ENCODE results near the gene CTBP2. TPM values are rescaled to one million over a fixed set of nuclear protein-coding genes. Genes with fewer than 3 reads are reported as not detected.
A peak's percentile ranks its signal among the peaks of the same experiment; 100 is the strongest.

CTBP2 gene
- total RNA-seq, 1 donor from 2014 or later: 73.0 TPM

DNA sequence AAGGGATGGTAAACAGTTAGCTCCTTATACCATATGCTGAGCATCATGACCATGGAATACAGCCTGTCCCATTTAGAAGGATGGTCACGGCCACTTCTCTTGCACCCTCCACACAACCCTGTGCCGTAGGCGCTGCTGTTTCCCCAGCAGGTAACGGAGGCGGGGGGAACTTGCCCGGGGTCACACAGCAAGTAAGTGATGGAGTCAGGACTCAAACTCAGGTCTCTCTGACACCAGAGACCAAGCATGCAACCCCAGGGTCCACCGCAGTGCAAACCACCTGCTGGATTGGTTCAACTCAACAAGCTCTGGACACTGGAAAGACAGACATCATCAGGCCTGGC is 146.9 kb downstream of the CTBP2 start:
- ATAC-seq (no peak), DNase-seq (no peak)
- intact Hi-C loops (cut with DNase I): no loop called here
- no peaks in the 10 kb centered on the region for H3K27me3 ChIP-seq (ENCODE audit: low read depth)
- TF ChIP-seq, protein P1, sequence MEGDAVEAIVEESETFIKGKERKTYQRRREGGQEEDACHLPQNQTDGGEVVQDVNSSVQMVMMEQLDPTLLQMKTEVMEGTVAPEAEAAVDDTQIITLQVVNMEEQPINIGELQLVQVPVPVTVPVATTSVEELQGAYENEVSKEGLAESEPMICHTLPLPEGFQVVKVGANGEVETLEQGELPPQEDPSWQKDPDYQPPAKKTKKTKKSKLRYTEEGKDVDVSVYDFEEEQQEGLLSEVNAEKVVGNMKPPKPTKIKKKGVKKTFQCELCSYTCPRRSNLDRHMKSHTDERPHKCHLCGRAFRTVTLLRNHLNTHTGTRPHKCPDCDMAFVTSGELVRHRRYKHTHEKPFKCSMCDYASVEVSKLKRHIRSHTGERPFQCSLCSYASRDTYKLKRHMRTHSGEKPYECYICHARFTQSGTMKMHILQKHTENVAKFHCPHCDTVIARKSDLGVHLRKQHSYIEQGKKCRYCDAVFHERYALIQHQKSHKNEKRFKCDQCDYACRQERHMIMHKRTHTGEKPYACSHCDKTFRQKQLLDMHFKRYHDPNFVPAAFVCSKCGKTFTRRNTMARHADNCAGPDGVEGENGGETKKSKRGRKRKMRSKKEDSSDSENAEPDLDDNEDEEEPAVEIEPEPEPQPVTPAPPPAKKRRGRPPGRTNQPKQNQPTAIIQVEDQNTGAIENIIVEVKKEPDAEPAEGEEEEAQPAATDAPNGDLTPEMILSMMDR (IDR thresholded peaks at IDR 0.05): no peak
- H3K4me3 ChIP-seq: no peak overlapping the region
- peaks cover 44% of the 10 kb centered on the region for H3K4me1 ChIP-seq
- H3K9me3 ChIP-seq: no peaks in the 10 kb centered on the region
- H3K27ac ChIP-seq: no peak overlapping the region
- peaks cover 6% of the 10 kb centered on the region for H3K36me3 ChIP-seq

DNA sequence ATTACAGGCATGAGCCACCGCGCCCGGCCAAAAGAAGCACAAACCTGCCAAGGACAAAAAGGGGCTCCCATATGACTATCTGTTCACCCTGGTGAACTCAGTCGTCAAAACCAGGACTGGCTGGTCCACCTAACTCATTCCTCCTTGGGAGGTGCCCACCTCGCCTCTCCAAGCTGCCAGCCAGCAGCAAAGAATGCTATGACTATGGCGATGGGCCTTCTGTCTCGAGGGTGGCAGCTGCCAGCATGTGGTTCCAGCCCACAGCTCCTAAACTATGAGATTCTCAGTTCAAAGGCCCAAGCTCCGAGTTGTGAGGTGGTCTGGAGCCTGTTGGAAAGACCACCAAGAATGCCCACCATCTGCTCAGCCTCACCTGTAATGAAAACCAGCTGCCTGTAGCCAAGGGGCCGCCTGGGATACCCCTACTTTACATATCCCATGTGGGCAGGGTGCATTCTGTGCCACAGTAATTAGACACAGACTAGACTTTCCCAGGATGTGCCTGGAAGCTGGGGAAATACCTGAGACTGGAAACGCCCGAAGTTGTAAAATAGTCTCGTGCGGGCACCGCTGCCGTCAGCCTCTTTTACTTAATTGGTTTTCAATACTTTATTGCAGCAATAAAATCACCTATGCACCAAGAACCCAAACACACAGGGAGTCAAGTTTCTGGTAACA is 147.4 kb downstream of the CTBP2 start:
- no peak for ATAC-seq
- H3K4me1 ChIP-seq: peaks cover 43% of the 10 kb centered on the region

DNA sequence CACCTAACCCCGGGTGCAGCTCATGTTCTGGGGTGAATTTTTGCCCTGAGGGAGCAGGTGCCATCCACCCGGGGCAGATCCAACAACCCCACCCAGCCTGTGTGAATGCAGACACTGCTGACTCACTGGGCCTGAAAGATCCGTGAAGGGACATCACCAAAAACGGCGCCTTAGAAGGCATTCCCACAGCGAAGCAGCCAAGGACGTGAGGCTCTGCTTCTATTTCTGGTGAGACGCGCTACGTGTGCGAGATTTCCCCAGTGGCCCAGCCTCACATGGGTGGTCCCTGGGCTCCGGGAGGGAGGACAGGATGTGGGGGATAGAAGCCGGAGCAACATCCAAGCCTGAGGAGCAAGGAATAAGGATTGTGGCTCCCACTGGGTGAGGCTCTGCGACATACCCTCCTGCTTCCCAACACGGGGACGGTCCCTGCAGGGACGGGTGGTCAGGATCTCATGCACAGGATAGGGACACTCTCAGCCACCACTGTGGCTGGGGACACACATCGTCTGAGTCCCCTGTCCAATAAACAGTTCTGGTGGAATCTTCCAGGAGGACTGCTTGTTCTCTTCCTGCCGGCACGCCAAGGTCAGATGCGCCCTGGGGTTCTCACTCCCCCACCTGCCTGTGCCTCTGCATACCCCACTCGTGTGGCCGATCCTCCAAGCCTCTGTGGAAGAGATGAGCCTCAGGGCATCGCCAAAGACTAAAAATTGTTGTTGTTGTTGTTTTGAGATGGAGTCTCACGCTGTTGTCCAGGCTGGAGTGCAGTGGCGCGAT is 148.2 kb downstream of the CTBP2 start:
- peaks cover 7% of the 10 kb centered on the region for H3K36me3 ChIP-seq
- no peaks in the 10 kb centered on the region for H3K27me3 ChIP-seq (ENCODE audit: low read depth)
- TF ChIP-seq, protein P1 (IDR thresholded peaks at IDR 0.05): no peak
- H3K4me1 ChIP-seq: peaks cover 35% of the 10 kb centered on the region
- H3K4me3 ChIP-seq: no peak overlapping the region
- no peak overlapping the region for H3K27ac ChIP-seq
- no peaks in the 10 kb centered on the region for H3K9me3 ChIP-seq
- ATAC-seq: no peak
- intact Hi-C loops (cut with DNase I): no loop called here
- peak; percentile 26 for DNase-seq

More for the DNA sequence above, 147.4 kb downstream of the CTBP2 start:
- intact Hi-C loops (cut with DNase I): no loop called here
- Histone ChIP-seq H3K27ac (no peak overlapping the region), H3K9me3 (no peaks in the 10 kb centered on the region), H3K27me3 (ENCODE audit: low read depth) (no peaks in the 10 kb centered on the region), H3K4me3 (no peak overlapping the region), H3K36me3 (peaks cover 6% of the 10 kb centered on the region)
- DNase-seq: peak; percentile 19
- TF ChIP-seq, protein P1 (IDR thresholded peaks at IDR 0.05): no peak

DNA sequence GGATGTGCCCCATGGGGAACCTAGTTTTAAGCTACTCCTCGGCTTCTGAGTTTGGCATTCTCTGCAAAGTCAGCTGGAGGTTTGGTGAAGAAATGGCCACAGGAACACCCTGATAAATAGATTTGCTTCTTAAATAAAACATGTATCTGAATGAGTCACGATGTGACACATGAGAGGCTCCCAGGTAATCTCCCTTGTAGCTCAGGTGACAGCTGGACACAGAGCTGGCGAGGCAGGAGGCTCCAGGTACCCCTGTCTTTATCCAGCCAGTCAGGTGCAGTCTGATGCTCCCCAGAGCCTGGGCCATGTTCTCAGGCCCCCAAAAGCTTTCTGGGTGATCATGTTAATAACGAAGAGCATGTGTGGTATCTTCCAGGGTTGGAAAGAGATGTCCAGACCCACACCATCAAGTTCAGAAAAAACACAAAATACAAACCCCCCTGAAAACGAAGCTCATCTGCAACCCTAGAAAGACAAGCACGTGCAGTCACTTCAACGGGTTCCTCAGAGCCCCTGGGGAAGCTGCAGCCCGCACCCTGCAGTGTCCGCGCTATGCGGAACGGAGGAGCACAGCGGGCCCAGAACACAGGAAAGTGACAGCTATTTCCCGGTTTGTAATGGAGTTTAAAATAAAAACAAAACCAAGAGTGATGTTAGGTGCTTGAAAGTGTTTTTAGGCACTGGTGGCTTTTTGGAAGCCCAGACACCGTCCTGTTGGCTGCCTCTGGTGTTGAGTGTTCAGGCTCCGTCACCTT is 149.0 kb downstream of the CTBP2 start:
- peak; percentile 27 for DNase-seq

DNA sequence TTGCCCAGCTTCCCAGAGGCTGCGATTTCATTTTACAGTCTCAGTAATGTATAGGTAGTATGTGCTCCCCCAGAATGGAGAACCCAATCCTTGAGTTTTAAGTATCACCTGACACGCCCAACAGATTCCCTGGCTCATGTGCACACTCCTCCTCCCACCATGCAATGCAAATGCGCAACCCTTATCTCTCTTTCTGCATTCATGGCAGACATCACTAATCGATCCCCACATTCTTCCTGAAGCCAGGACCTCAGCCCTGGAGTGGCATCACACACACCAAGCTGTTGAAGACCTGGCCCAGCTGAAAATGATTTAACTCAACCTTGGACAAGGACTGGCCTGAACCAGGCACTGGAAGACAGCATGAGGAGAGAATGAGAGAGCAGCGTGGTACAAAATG is 150.0 kb downstream of the CTBP2 start:
- ATAC-seq: no peak
- intact Hi-C loops (cut with DNase I): no loop called here
- TF ChIP-seq, protein P1 (IDR thresholded peaks at IDR 0.05): no peak
- Histone ChIP-seq H3K4me3 (no peak overlapping the region), H3K36me3 (peaks cover 23% of the 10 kb centered on the region), H3K27me3 (ENCODE audit: low read depth) (no peaks in the 10 kb centered on the region), H3K4me1 (peaks cover 27% of the 10 kb centered on the region), H3K9me3 (no peaks in the 10 kb centered on the region), H3K27ac (no peak overlapping the region)
- DNase-seq: no peak

More for the DNA sequence above, 149.0 kb downstream of the CTBP2 start:
- H3K4me3 ChIP-seq: no peak overlapping the region
- ATAC-seq: no peak
- intact Hi-C loops (cut with DNase I): no loop called here
- H3K36me3 ChIP-seq: peaks cover 15% of the 10 kb centered on the region
- peaks cover 36% of the 10 kb centered on the region for H3K4me1 ChIP-seq
- no peak overlapping the region for H3K27ac ChIP-seq
- TF ChIP-seq, protein P1 (IDR thresholded peaks at IDR 0.05): no peak
- no peaks in the 10 kb centered on the region for H3K9me3 ChIP-seq
- no peaks in the 10 kb centered on the region for H3K27me3 ChIP-seq (ENCODE audit: low read depth)

All from lower lobe of right lung (tissue), 2 donors.